ENCODE results near the gene EDA2R.

GRCh38 chrX:66601522-66601921 is 37.4 kb downstream of the EDA2R start:
- TF ChIP-seq CTCF (IDR thresholded peaks at IDR 0.05 in 2 of 3, conservative IDR thresholded peaks at IDR 0.05 in 1 of 3; ENCODE audit: insufficient read depth in 2 of 3, low read depth in 1 of 3, low read length in 3 of 3) (no peak), ATF4 (CRISPR knock-in tag; IDR thresholded peaks at IDR 0.05) (no peak), ZBTB33 (CRISPR knock-in tag; IDR thresholded peaks at IDR 0.05) (no peak), ARID2 (IDR thresholded peaks at IDR 0.05) (no peak), MAFF (IDR thresholded peaks at IDR 0.05; ENCODE audit: low read length) (no peak)
